ENCODE measurements around the gene RAB32.

RAB32 gene

DNA sequence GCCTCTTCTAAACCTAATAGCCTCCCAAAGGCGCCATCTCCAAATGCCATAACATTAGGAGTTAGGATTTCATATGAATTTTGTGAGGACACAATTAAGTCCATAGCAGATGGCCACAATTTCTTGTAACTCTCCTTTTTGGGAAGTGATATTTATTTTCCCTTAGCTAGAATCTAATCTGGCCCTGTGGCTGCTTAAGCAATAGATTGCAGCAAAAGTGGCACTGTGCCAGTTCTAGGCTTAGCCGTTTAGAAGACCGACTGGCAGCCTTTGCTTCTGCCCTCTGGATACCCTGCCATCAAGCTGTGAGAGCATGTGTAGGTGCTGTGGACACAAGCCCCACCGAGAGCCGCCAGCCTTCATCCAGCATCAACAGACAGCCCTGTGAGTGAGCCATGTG is 39.2 kb downstream of the RAB32 start:
- no peak for DNase-seq (ENCODE audit: low read depth)

DNA sequence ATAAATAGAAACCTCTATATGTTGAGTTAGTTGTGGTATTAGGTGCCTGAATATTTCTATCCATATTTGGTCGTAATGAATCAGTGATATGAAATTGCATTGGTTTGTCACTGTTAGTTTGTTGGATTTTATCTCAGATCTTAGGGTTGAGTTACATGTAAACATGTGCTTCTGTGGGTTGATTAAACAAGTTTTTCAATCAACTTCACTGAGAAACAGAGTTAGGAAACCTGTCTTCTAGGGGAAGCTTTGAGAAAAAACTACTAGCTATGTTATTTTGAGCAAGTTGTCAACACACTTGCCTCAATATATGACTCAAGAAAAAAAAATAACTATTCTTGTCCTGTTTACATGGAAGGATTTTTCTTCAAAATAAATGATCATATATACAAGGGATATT is 40.3 kb downstream of the RAB32 start:
- no peak for DNase-seq (ENCODE audit: low read depth)

DNA sequence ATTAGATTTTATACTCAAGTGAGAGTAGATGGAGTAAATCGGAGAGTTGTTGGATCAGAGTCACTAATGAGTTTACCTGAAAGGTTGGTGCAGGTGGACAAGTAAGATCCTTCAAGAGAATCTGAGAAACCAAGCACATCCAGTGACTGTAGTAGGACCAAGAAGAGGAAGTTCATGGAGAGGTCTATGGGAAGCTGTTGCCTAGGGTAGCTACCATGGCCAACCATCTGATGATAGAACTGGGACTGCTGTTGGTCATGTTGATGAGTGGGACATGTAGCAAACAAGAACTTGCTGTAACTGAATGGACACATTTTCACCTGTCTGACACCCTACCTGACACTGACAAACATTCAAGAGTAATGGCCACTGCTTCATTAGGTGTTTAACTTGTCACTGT is 43.8 kb downstream of the RAB32 start:
- no peak for DNase-seq (ENCODE audit: low read depth)

DNA sequence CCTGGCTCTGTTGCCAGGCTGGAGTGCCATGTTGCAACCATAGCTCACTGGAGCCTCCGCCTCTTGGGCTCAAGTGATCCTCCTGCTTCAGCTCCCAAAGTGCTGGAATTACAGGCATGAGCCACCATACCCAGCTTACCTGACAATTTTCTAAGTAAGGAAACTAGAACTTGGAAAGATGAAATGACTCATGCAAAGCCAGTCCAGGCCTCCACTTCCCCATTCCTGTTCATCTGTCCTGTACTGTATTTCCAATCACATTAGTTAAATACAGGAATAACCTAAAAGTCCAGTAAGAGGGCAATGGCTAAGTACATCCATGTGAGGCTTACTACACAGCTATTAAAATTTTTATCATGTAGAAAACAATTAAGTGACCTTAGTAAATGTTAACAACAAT is 46.9 kb downstream of the RAB32 start:
- no peak for DNase-seq (ENCODE audit: low read depth)

DNA sequence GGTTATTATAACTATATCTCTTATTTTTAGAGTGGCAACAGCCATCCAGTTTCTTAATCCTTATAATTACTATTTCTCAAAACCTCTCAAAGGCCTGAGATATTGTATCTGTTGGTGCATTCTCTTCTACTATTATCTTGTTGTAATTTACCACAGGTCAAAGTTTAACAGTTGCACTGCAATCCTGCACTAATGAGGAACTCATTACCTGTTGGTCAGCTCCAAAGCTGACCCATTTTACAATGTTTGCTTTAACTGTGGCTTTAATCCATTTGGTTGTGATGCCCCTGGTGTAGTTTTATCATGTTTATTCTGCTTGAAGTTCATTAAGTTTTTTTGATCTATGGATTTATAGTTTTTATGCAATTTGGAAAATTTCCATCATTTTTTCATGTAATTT is 48.8 kb downstream of the RAB32 start:
- DNase-seq (ENCODE audit: low read depth), result no peak

DNA sequence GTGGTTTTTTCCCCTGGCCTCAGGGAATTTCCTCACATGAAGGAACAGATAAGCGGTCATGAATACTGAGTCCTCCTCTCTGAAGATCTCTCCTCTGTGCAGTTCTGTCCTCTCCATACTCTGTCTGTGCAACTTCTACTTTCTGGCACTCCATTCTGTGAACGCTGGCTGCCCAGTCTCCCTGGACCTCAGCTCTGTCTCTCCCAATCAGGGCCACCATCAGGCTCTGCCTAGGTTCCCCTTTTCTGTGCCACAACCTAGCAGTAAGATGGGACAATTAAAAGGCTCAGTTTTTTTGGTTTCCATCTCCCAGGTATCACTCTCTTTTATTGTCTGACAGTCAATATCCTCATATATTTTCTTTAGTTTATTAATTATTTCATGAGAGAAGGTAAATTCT is 50.4 kb downstream of the RAB32 start:
- no peak for DNase-seq (ENCODE audit: low read depth)

DNA sequence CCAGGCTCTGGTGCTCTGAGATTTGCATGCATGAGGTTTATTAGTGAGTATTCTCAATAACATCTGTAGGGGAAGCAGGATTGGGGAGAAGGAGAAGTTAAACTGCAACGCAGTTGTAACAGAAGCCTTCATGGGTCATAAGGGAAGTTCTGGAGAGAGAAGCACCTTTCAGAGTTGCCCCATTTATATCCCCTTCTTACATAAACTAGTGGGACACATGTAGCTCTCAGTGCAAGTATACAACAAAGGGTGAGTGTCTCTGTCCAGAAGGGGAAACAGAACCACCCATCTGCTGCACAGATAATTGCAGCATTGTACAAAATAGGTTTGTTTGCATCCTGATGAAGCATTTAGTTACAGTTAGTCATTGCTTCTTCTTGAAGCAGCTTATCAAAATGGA is 50.9 kb downstream of the RAB32 start:
- DNase-seq (ENCODE audit: low read depth), result no peak

DNA sequence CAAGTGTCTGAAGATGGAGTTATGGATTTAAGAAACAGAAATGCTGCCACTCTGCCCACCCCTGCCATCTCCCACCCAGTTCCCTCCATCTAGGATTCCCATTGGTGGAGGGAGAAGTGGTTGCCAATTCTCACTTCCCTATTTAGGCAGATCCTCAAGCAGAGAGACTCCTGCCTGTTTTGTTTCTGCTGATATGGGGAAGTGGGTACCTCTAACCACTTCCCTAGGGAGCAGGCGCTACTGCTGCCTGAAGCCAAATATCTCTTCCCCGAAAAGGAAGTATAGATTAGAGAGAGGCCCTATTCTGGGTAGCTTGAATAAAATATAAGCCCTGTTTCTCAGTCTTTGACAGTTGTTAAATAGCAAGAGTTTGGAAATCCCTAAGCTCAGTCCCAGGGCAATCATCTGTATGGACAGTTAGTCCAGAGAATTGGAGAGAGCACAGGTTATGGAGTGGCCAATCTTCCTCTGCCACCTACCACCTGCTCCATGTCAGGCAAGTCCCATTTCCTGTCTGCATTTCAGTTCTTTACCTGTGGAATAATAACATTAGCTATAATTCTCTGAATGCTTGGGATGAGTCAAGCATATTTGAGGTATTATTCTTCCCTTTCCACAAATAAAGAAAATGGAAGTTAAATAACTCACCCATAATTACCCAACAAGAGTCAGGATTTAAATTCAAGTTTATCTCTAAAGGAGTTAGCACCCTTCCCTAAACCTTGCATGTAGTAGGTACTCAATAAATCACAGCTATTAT is 52.5 kb downstream of the RAB32 start:
- DNase-seq (ENCODE audit: low read depth), result no peak

DNA sequence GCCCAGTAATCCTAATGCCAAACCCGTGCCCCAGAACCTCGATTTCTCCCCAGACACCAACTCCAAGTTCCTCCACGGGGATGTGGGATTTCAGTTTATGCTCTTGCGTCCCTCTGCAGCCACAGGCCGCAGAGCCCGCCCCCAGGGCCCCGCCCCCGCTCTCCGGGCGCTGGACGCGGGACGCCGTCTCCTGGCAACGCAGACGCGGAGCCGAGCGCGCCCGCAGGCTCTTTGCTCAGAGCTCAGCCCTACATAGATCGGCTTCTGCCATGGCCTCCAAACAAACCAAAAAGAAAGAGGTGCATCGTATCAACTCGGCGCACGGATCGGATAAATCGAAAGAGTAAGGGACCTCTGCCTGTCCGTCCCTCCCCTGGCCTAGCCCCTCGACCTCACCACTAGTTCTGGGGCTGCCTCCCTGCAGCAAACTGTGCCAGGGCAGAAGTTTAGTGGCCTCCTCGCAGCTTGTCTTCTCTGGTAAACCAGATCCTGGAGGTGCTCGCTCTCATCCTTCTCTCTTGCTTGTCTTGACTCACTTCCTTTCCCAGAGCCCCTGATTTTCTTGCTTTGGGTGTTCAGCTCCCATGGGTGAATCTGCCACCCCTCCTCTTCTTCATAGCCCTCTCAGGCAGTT is 55.3 kb downstream of the RAB32 start, which contains the start of gene ADGB:
ADGB (plus strand) TSS at position 201 of the 634 bp plus-strand sequence; CDS start at position 270, 69 bp downstream.
- no peak for DNase-seq (ENCODE audit: low read depth)

DNA sequence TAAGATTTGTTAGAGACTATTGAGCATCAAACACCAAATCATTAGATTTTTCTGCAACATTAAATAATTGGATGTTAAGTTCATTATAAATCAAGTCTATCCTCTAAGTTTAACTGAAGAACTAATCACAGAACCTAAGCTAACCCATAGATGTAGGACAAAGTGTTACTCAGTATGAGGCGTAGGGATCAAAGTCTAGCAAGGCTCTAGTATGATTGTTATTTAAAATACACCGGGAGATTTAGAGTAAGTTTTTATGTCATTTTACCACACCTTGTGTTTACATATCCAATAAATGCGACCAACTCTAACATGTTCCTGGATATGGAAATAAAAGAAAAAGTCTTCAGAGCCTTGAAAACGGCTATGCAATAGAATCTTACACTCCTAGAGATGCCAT is 57.7 kb downstream of the RAB32 start:
- no peak for DNase-seq (ENCODE audit: low read depth)

DNA sequence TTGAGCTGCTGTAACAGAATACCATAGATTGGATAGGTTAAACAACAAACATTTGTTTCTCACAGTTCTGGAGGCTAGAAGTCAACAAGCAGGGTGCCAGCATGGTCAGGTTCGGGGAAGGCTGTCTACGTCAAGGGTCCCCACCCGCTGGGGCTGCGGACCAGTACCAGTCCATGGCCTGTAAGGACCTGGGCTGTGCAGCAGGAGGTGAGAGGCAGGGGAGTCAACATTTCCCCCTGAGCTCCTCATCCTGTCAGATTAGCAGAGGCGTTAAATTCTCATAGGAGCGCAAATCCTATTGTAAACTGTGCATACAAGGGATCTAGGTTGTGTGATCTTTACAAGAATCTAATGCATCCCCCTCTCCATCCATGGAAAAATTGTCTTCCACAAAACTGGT is 58.9 kb downstream of the RAB32 start:
- no peak for DNase-seq (ENCODE audit: low read depth)

All from non-pigmented ciliary epithelial cell (primary cell).